Mucosa of rectum (tissue), 2 donors: ENCODE results near the gene SPAG6.

Experiments
- H3K27ac ChIP-seq, 2 donors: one replicate each; pipeline ENCODE4 v1.7.0; 2013; ENCODE audit warnings: inconsistent platforms in 2 of 2, low read depth in 2 of 2, low read length in 2 of 2
- H3K27me3 ChIP-seq, 2 donors: one replicate each; pipeline ENCODE4 v1.7.0; 2013; ENCODE audit warnings: low read length in 2 of 2; ENCODE audit not compliant: control insufficient read depth in 2 of 2, insufficient read depth in 2 of 2
- H3K36me3 ChIP-seq, 2 donors: one replicate each; pipeline ENCODE4 v1.7.0; 2013; ENCODE audit warnings: low read length in 2 of 2; ENCODE audit not compliant: control insufficient read depth in 2 of 2, insufficient read depth in 2 of 2
- H3K4me1 ChIP-seq, 2 donors: one replicate each; pipeline ENCODE4 v1.7.0; 2013; ENCODE audit warnings: low read length in 2 of 2, mild to moderate bottlenecking in 1 of 2; ENCODE audit not compliant: control insufficient read depth in 2 of 2, insufficient read depth in 2 of 2
- H3K4me3 ChIP-seq, 2 donors: one replicate each; pipeline ENCODE4 v1.7.0; 2013; ENCODE audit warnings: low read length in 2 of 2
- H3K9ac ChIP-seq, 2 donors: one replicate each; pipeline ENCODE4 v1.7.0; 2013; ENCODE audit warnings: low read length in 2 of 2, low read depth in 1 of 2, mild to moderate bottlenecking in 1 of 2
- H3K9me3 ChIP-seq, 2 donors: one replicate each; pipeline ENCODE4 v1.7.0; 2013; ENCODE audit warnings: low read length in 2 of 2; ENCODE audit not compliant: control insufficient read depth in 2 of 2
- donor health status: healthy.
- donor health status: Normal muscosa, but diverticular disease.

The SPAG6 gene

GRCh38 chr10:22437620-22438588 lies 92.6 kb downstream of the SPAG6 start:
- H3K27me3 ChIP-seq, result no peaks in the 10 kb centered on the region
- peak overlapping the region; percentile 84 to 91 for H3K9ac ChIP-seq
- peak overlapping the region; percentile 85 for H3K4me3 ChIP-seq
- peaks cover 8 to 14% of the 10 kb centered on the region in 2 donors for H3K4me1 ChIP-seq
- H3K27ac ChIP-seq, result peak overlapping the region; percentile 85 to 93
- H3K9me3 ChIP-seq, result no peaks in the 10 kb centered on the region
- H3K36me3 ChIP-seq, result no peaks in the 10 kb centered on the region

DNA sequence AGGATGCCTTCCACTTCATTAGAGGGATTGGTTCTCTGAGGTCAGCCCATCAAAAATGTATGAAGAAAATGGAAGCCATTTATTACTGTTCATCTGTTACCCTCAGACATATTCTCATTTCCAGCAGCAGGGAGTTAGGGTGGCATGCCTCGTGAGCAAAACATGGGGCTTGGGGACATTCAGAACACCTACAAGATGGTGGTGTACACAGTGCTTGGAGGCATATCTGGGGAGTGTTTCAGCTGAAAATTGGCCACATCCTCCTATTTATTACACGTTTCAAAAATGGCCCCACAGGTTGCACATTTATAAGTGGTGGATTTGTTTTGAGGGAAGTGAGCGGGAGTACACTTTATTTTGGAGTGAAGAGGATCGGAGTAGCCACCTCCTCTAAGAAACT lies 93.4 kb downstream of the SPAG6 start:
- no peak overlapping the region for H3K27ac ChIP-seq
- no peak overlapping the region for H3K9ac ChIP-seq
- H3K4me1 ChIP-seq, result peaks cover 8 to 14% of the 10 kb centered on the region in 2 donors
- no peaks in the 10 kb centered on the region for H3K36me3 ChIP-seq
- H3K27me3 ChIP-seq, result no peaks in the 10 kb centered on the region
- H3K9me3 ChIP-seq, result no peaks in the 10 kb centered on the region
- H3K4me3 ChIP-seq, result no peak overlapping the region

GRCh38 chr10:22442063-22442462 lies 96.8 kb downstream of the SPAG6 start:
- Histone ChIP-seq H3K36me3 (no peaks in the 10 kb centered on the region), H3K27me3 (no peaks in the 10 kb centered on the region), H3K27ac (no peak overlapping the region), H3K4me1 (peaks cover 10 to 11% of the 10 kb centered on the region in 2 donors), H3K9ac (no peak overlapping the region), H3K9me3 (no peaks in the 10 kb centered on the region), H3K4me3 (no peak overlapping the region)

DNA sequence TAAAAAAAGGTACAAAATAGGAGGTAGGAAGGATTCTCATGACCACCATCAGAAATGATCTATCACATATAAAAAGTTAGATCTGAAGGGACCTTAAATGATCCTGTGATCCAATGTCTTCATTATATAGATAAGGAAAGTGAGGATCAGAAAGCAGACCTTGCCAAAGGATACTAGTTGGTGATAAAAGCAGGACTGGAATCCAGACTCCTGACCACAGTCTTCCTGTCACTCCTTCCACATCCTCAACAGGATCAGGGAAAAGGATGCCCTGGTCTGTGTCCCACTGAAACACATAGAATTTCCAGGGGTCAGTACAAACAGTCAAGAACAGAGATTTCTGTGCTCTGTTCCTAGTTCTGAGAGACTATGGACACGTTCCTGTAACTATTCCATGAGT lies 97.2 kb downstream of the SPAG6 start:
- no peaks in the 10 kb centered on the region for H3K27me3 ChIP-seq
- H3K36me3 ChIP-seq, result no peaks in the 10 kb centered on the region
- H3K4me3 ChIP-seq, result no peak overlapping the region
- no peak overlapping the region for H3K27ac ChIP-seq
- H3K4me1 ChIP-seq, result peaks cover 10% of the 10 kb centered on the region in 2 donors
- no peaks in the 10 kb centered on the region for H3K9me3 ChIP-seq
- no peak overlapping the region for H3K9ac ChIP-seq

GRCh38 chr10:22443175-22443901 lies 98.0 kb downstream of the SPAG6 start:
- H3K9ac ChIP-seq, result no peak overlapping the region
- no peak overlapping the region for H3K27ac ChIP-seq
- H3K4me3 ChIP-seq, result no peak overlapping the region

DNA sequence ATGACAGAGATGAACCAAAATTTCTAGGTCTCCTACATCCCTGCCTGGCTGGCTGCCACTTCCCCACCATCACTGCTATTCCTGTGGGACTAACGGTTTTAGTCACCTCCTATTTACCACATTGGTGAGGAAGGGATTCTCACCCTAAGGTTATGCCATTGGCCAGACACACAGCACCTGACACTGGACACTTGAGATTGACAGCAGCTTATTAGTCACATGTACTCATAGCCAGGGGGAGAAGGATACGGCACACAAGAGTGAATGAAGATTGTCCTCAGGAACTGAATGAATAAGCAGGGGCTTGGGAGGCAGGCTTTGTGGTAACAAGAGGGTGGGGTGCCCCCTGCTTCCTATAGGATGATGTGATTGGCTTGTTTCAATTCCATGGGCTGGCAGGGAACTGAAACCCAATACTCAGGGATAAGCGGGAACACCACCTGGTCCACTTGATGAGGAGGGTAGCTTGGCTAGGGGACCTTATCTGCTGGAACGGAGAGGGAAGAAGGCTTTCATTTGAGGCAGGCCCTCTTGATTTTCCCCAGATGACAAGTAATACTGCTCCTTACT lies 99.0 kb downstream of the SPAG6 start:
- Histone ChIP-seq H3K9me3 (no peaks in the 10 kb centered on the region), H3K4me1 (peaks cover 0 to 2% of the 10 kb centered on the region in 2 donors), H3K27me3 (peaks cover 1 to 2% of the 10 kb centered on the region in 2 donors), H3K4me3 (no peak overlapping the region), H3K27ac (no peak overlapping the region), H3K36me3 (no peaks in the 10 kb centered on the region), H3K9ac (no peak overlapping the region)

More at GRCh38 chr10:22443175-22443901, 98.0 kb downstream of the SPAG6 start:
- Histone ChIP-seq H3K4me1 (peaks cover 2 to 5% of the 10 kb centered on the region in 2 donors), H3K27me3 (peaks cover 0 to 2% of the 10 kb centered on the region in 2 donors), H3K36me3 (no peaks in the 10 kb centered on the region), H3K9me3 (no peaks in the 10 kb centered on the region)

DNA sequence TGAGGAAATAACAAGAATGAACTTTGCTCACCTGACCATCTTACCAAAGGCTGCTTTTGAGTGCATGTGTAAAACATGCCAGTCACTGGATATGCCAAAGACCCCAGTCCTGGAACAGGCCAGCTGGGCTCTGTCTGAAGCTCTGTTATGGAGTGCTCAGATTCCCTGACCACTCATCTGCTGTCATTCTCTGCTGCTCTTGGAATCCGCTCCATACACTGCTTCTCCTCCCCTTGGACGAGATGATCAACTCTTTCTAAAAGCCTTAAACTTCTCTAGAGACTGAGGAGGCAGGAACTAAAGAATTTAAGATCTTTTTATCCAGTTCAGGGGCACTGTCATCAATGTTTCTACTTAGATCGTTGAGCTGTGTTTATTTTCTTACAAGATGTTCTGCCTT lies 100.2 kb downstream of the SPAG6 start:
- no peak overlapping the region for H3K9ac ChIP-seq
- peaks cover 0 to 2% of the 10 kb centered on the region in 2 donors for H3K4me1 ChIP-seq
- no peak overlapping the region for H3K27ac ChIP-seq
- H3K4me3 ChIP-seq, result no peak overlapping the region
- peaks cover 2 to 3% of the 10 kb centered on the region in 2 donors for H3K27me3 ChIP-seq
- no peaks in the 10 kb centered on the region for H3K9me3 ChIP-seq
- no peaks in the 10 kb centered on the region for H3K36me3 ChIP-seq

GRCh38 chr10:22447068-22447467 lies 101.8 kb downstream of the SPAG6 start:
- Histone ChIP-seq H3K4me3 (no peak overlapping the region), H3K9ac (no peak overlapping the region), H3K27ac (no peak overlapping the region), H3K4me1 (peaks cover 0 to 2% of the 10 kb centered on the region in 2 donors), H3K27me3 (peaks cover 2 to 3% of the 10 kb centered on the region in 2 donors), H3K9me3 (no peaks in the 10 kb centered on the region), H3K36me3 (no peaks in the 10 kb centered on the region)

- H3K4me1 ChIP-seq, result peaks cover 0 to 2% of the 10 kb centered on the region in 2 donors
- no peak overlapping the region for H3K27ac ChIP-seq
- H3K27me3 ChIP-seq, result peaks cover 2 to 3% of the 10 kb centered on the region in 2 donors
- no peaks in the 10 kb centered on the region for H3K36me3 ChIP-seq
- H3K4me3 ChIP-seq, result no peak overlapping the region
- no peaks in the 10 kb centered on the region for H3K9me3 ChIP-seq
- H3K9ac ChIP-seq, result no peak overlapping the region
Observed at GRCh38 chr10:22451346-22451745, 106.0 kb downstream of the SPAG6 start.

GRCh38 chr10:22453320-22453719 lies 108.0 kb downstream of the SPAG6 start:
- Histone ChIP-seq H3K9ac (no peak overlapping the region), H3K9me3 (no peaks in the 10 kb centered on the region), H3K4me3 (no peak overlapping the region), H3K27me3 (peaks cover 0 to 3% of the 10 kb centered on the region in 2 donors), H3K36me3 (no peaks in the 10 kb centered on the region), H3K4me1 (no peaks in the 10 kb centered on the region), H3K27ac (no peak overlapping the region)
